Skin epidermis (tissue), 12 donors: ENCODE results near the gene ARHGAP6.
"Not testable (repeated sequence)": the region's sequence is repeated elsewhere in the genome, so short reads cannot be mapped to it uniquely, and the experiment has no call there.

Experiments
- H3K27ac ChIP-seq, 21 experiments: fragments of 200-600 bp; sonication (generic) in 11 of 21; one replicate each; pipeline ENCODE4 v1.5.0; 2020; ENCODE audit warnings: mild to moderate bottlenecking in 3 of 21, inconsistent platforms in 2 of 21, moderate library complexity in 2 of 21
- H3K4me3 ChIP-seq, 7 experiments: fragments of 200-600 bp; sonication (generic) in 2 of 7; one replicate each; pipeline ENCODE4 v1.5.0; 2020; ENCODE audit warnings: inconsistent platforms in 2 of 7, mild to moderate bottlenecking in 2 of 7, moderate library complexity in 1 of 7

Gene ARHGAP6

GRCh38 chrX:11537141-11537540 is 128.6 kb downstream of the ARHGAP6 start:
- Histone ChIP-seq H3K27ac (no peak overlapping the region), H3K4me3 (no peak overlapping the region)

GRCh38 chrX:11535156-11535919 is 130.4 kb downstream of the ARHGAP6 start:
- H3K4me3 ChIP-seq, result no peak overlapping the region
- H3K27ac ChIP-seq, result no peak overlapping the region

- Histone ChIP-seq H3K4me3 (no peak overlapping the region), H3K27ac (no peak overlapping the region)
Observed at GRCh38 chrX:11533199-11533651, 132.5 kb downstream of the ARHGAP6 start.

GRCh38 chrX:11532291-11533078 is 133.2 kb downstream of the ARHGAP6 start:
- H3K27ac ChIP-seq, result no peak overlapping the region
- H3K4me3 ChIP-seq, result no peak overlapping the region

GRCh38 chrX:11531226-11531625 is 134.5 kb downstream of the ARHGAP6 start:
- H3K4me3 ChIP-seq, result no peak overlapping the region

GRCh38 chrX:11530621-11531020 is 135.1 kb downstream of the ARHGAP6 start:
- Histone ChIP-seq H3K4me3 (no peak overlapping the region), H3K27ac (no peak overlapping the region)

More at GRCh38 chrX:11531226-11531625, 134.5 kb downstream of the ARHGAP6 start:
- no peak overlapping the region for H3K27ac ChIP-seq

- Histone ChIP-seq H3K27ac (no peak overlapping the region), H3K4me3 (no peak overlapping the region)
Observed at GRCh38 chrX:11528623-11529022, 137.1 kb downstream of the ARHGAP6 start.

GRCh38 chrX:11525685-11526084 is 140.0 kb downstream of the ARHGAP6 start:
- Histone ChIP-seq H3K27ac (no peak overlapping the region), H3K4me3 (no peak overlapping the region)

GRCh38 chrX:11519234-11519633 is 146.5 kb downstream of the ARHGAP6 start:
- H3K4me3 ChIP-seq, H3K27ac ChIP-seq: not testable (repeated sequence)

GRCh38 chrX:11509786-11510185 is 155.9 kb downstream of the ARHGAP6 start:
- Histone ChIP-seq H3K27ac (no peak overlapping the region), H3K4me3 (no peak overlapping the region)

GRCh38 chrX:11504234-11504633 is 161.5 kb downstream of the ARHGAP6 start:
- Histone ChIP-seq H3K4me3 (no peak overlapping the region), H3K27ac (no peak overlapping the region)

GRCh38 chrX:11499076-11500044 is 166.4 kb downstream of the ARHGAP6 start:
- Histone ChIP-seq H3K4me3 (no peak overlapping the region), H3K27ac (no peak overlapping the region)

GRCh38 chrX:11491375-11491774 is 174.3 kb downstream of the ARHGAP6 start:
- not testable (repeated sequence) for H3K4me3 ChIP-seq

GRCh38 chrX:11484290-11484689 is 181.4 kb downstream of the ARHGAP6 start:
- Histone ChIP-seq H3K4me3 (no peak overlapping the region), H3K27ac (no peak overlapping the region)

More at GRCh38 chrX:11491375-11491774, 174.3 kb downstream of the ARHGAP6 start:
- H3K27ac ChIP-seq, result not testable (repeated sequence)

GRCh38 chrX:11481035-11481434 is 184.7 kb downstream of the ARHGAP6 start:
- H3K27ac ChIP-seq, result no peak overlapping the region
- no peak overlapping the region for H3K4me3 ChIP-seq

GRCh38 chrX:11480626-11481025 is 185.1 kb downstream of the ARHGAP6 start:
- Histone ChIP-seq H3K27ac (no peak overlapping the region), H3K4me3 (no peak overlapping the region)

GRCh38 chrX:11478911-11479310 is 186.8 kb downstream of the ARHGAP6 start:
- no peak overlapping the region for H3K27ac ChIP-seq

GRCh38 chrX:11478026-11478425 is 187.7 kb downstream of the ARHGAP6 start:
- Histone ChIP-seq H3K27ac (no peak overlapping the region), H3K4me3 (no peak overlapping the region)

More at GRCh38 chrX:11478911-11479310, 186.8 kb downstream of the ARHGAP6 start:
- H3K4me3 ChIP-seq, result no peak overlapping the region

- Histone ChIP-seq H3K4me3 (no peak overlapping the region), H3K27ac (no peak overlapping the region)
Observed at GRCh38 chrX:11474576-11474975, 191.1 kb downstream of the ARHGAP6 start.

GRCh38 chrX:11474021-11474420 is 191.7 kb downstream of the ARHGAP6 start:
- H3K27ac ChIP-seq, result no peak overlapping the region
- no peak overlapping the region for H3K4me3 ChIP-seq
